ENCODE results near the gene AQP10. TPM values are rescaled to one million over a fixed set of nuclear protein-coding genes. Genes with fewer than 3 reads are reported as not detected.
"Not testable (repeated sequence)": the region's sequence is repeated elsewhere in the genome, so short reads cannot be mapped to it uniquely, and the experiment has no call there.

The AQP10 gene, protein sequence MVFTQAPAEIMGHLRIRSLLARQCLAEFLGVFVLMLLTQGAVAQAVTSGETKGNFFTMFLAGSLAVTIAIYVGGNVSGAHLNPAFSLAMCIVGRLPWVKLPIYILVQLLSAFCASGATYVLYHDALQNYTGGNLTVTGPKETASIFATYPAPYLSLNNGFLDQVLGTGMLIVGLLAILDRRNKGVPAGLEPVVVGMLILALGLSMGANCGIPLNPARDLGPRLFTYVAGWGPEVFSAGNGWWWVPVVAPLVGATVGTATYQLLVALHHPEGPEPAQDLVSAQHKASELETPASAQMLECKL
- total RNA-seq, result not detected
- not detected for polyA plus RNA-seq

DNA sequence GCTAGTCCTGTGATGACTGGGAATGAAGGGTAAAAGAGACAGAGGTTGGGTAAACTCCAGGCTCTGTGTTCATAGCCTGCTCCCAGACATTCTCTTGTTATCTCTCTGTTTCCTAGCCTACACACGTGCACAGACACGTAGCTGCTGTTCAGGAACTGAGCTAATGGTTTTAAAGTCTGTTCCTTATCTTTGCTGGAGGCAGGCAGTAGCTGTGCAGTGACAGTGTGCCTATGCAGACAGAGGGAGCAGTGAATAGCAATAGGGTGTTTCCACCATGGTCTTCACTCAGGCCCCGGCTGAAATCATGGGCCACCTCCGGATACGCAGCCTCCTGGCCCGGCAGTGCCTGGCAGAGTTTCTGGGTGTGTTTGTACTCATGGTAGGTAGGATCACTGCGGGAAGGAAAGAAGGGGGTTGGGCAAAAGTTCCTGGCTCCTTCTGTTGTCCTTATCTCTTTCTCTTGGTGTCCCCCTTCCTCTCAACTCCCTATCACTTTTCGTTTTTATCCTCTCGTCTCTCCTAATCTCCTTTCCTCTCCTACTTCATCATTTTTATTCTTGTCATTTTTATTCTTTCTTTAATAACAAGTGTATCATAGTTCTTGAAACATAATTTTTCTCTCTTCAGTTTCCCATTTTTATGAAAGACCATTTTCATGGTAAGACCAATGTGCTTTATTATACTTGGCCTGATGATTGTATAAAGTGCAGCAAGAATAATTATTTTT is at the start of gene AQP10:
AQP10 (plus strand) TSS at position 212 of the 727 bp plus-strand sequence; CDS start at position 275, 63 bp downstream.
- Mint-ChIP-seq H3K4me1 (peaks cover 3 to 15% (median 5%) of the 10 kb centered on the region in 4 donors), H3K9me3 (peaks cover 0 to 19% (median 5%) of the 10 kb centered on the region in 8 donors), H3K4me3 (no peak within 1 kb of the TSS), H3K27me3 (no peaks in the 10 kb centered on the region), H3K27ac (peak within 1 kb of the TSS in 2 of 7 donors; percentile 5 to 53), H3K36me3 (peaks cover 0 to 8% of the 10 kb centered on the region in 2 donors)
- Histone ChIP-seq H3K36me3 (ENCODE audit: insufficient read depth, low read length) (no peaks in the 10 kb centered on the region), H3K27ac (ENCODE audit: low read depth, low read length) (no peak within 1 kb of the TSS), H3K4me3 (ENCODE audit: low read length in 2 of 2) (no peak within 1 kb of the TSS), H3K9me3 (ENCODE audit: control insufficient read depth in 1 of 2, low read length in 2 of 2) (no peaks in the 10 kb centered on the region), H3K4me1 (ENCODE audit: insufficient read depth, low read length) (peaks cover 7% of the 10 kb centered on the region), H3K27me3 (ENCODE audit: insufficient read depth, low read length) (no peaks in the 10 kb centered on the region)
- ChIA-PET POLR2A (ENCODE audit: partially characterized antibody) (interaction anchor here (0.6 to 17.5 kb wide), 2 partner anchors 16 to 23 kb away, joined by 4 to 728 read pairs; no protein-coding TSS in a partner anchor), CTCF (ENCODE audit: partially characterized antibody) (interaction anchor here (1.0 kb wide), 1 partner anchor 14 kb away, joined by 5 read pairs; no protein-coding TSS in a partner anchor)
- no peak for DNase-seq
- intact Hi-C loops (cut with micrococcal nuclease), result loop anchor here (10.0 kb wide), 1 partner anchor 234 kb away; the partner anchor contains the start of gene UBE2Q1

DNA sequence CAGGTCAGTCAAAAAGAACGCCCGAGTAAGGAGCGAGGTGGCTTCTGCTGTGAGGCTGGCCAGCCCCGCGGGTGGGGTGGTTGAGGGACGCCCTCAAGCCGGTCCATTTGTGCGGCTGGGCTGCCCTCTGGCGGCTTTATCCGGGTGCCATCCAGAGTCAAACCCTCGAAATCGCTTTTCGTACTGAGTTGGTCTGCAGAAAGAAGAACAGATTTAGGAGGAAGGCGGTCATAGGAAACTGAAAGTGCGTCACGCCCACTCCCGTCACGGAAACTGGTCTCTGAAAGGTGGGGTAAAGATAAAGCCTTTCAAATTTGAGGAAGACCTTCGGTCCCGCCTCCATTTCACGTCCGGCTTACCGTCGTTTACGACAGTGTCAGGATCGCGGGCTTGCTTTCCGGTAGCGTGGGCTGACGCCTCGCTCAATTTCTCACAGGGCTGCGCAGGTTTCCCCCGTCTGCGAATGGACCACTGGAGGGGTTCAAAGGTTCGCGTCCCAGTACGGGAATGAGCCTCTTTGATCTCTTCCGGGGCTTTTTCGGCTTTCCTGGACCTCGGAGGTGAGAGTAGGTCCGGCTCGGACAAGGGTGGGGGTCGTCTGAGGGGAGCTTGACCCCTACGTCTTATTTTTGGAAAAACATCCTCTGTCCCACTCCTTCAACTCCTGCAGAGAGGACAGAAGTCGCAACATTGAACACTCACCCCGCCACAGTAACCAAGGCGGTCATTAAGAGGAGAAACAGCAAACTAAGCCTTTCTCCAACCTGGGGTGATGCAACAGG is 48.5 kb upstream of the AQP10 start, which contains the start of gene HAX1:
HAX1 (plus strand) TSS at position 413 of the 782 bp plus-strand sequence; CDS start at position 508, 95 bp downstream.
- H3K36me3 ChIP-seq (ENCODE audit: insufficient read depth, low read length), result peaks cover 30% of the 10 kb centered on the region
- H3K4me1 ChIP-seq (ENCODE audit: insufficient read depth, low read length), result peaks cover 27% of the 10 kb centered on the region
- intact Hi-C loops (cut with micrococcal nuclease), result loop anchor here (1.0 to 5.0 kb wide), 12 partner anchors 52 to 601 kb away; partner anchors contain the start of genes GATAD2B, RPS27, UBAP2L and UBE2Q1
- no peaks in the 10 kb centered on the region for H3K9me3 Mint-ChIP-seq
- peaks cover 29 to 55% of the 10 kb centered on the region in 2 donors for H3K36me3 Mint-ChIP-seq
- peak within 1 kb of the TSS; percentile 88 for H3K27ac ChIP-seq (ENCODE audit: low read depth, low read length)
- peak within 1 kb of the TSS; percentile 89 to 98 (median 97) for H3K4me3 Mint-ChIP-seq
- CTCF ChIA-PET (ENCODE audit: partially characterized antibody), result interaction anchor here (0.6 to 4.3 kb wide), 21 partner anchors 9 to 476 kb away, joined by 3 to 48 read pairs (median 4); partner anchors contain the start of genes ATP8B2 and UBAP2L
- H3K27me3 Mint-ChIP-seq, result no peaks in the 10 kb centered on the region
- H3K27me3 ChIP-seq (ENCODE audit: insufficient read depth, low read length), result no peaks in the 10 kb centered on the region
- POLR2A ChIA-PET (ENCODE audit: partially characterized antibody), result interaction anchor here (0.5 to 4.2 kb wide), 26 partner anchors 13 to 1282 kb away, joined by 3 to 49 read pairs (median 4); partner anchors contain the start of genes CREB3L4, RPS27 and UBAP2L
- H3K27ac Mint-ChIP-seq, result peak within 1 kb of the TSS; percentile 97 to 99 (median 99)
- peak; percentile 93 to 99 (median 98) for DNase-seq
- no peaks in the 10 kb centered on the region for H3K9me3 ChIP-seq (ENCODE audit: control insufficient read depth in 1 of 2, low read length in 2 of 2)
- H3K4me3 ChIP-seq (ENCODE audit: low read length in 2 of 2), result peak within 1 kb of the TSS; percentile 66 to 85
- H3K4me1 Mint-ChIP-seq, result peaks cover 22 to 38% (median 29%) of the 10 kb centered on the region in 4 donors

DNA sequence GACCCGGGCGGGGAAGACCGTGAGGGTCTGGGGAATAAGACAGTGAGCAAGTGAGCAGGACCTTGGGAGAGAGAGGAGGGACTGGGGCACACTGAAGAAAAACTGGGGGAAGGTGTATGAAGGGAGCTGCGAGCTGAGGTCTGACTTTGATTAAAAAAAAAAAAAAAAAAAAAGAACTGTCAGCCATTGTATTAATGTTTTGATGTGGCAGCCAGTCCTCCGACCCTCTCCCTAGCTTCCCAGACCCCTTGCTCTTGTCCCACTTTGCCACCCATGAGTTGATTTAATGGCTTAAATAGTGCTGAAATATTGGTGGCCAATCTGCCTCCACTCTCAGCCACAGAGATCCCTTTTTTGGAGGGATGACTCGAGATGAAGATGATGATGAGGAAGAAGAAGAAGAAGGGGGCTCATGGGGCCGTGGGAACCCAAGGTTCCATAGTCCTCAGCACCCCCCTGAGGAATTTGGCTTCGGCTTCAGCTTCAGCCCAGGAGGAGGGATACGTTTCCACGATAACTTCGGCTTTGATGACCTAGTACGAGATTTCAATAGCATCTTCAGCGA is 47.8 kb upstream of the AQP10 start:
- peak overlapping the region; percentile 66 to 85 for H3K4me3 ChIP-seq (ENCODE audit: low read length in 2 of 2)
- Mint-ChIP-seq H3K4me1 (peaks cover 22 to 38% (median 29%) of the 10 kb centered on the region in 4 donors), H3K9me3 (no peaks in the 10 kb centered on the region), H3K36me3 (peaks cover 29 to 55% of the 10 kb centered on the region in 2 donors), H3K4me3 (peak overlapping the region; percentile 89 to 98 (median 97)), H3K27ac (peak overlapping the region; percentile 97 to 99 (median 99)), H3K27me3 (no peaks in the 10 kb centered on the region)
- H3K27me3 ChIP-seq (ENCODE audit: insufficient read depth, low read length), result no peaks in the 10 kb centered on the region
- peak overlapping the region; percentile 88 for H3K27ac ChIP-seq (ENCODE audit: low read depth, low read length)
- DNase-seq, result peak in 1 of 5 donors; percentile 37
- peaks cover 27% of the 10 kb centered on the region for H3K4me1 ChIP-seq (ENCODE audit: insufficient read depth, low read length)
- intact Hi-C loops (cut with micrococcal nuclease), result loop anchor here (1.0 to 5.0 kb wide), 13 partner anchors 51 to 602 kb away; partner anchors contain the start of genes GATAD2B, RPS27, UBAP2L and UBE2Q1
- no peaks in the 10 kb centered on the region for H3K9me3 ChIP-seq (ENCODE audit: control insufficient read depth in 1 of 2, low read length in 2 of 2)
- H3K36me3 ChIP-seq (ENCODE audit: insufficient read depth, low read length), result peaks cover 30% of the 10 kb centered on the region
- ChIA-PET CTCF (ENCODE audit: partially characterized antibody) (interaction anchor here (0.7 to 4.3 kb wide), 5 partner anchors 52 to 78 kb away, joined by 3 to 48 read pairs (median 7); partner anchors contain the start of gene ATP8B2), POLR2A (ENCODE audit: partially characterized antibody) (interaction anchor here (0.6 to 4.2 kb wide), 13 partner anchors 44 to 305 kb away, joined by 3 to 49 read pairs (median 4); partner anchors contain the start of genes CREB3L4, RPS27 and UBAP2L)

DNA sequence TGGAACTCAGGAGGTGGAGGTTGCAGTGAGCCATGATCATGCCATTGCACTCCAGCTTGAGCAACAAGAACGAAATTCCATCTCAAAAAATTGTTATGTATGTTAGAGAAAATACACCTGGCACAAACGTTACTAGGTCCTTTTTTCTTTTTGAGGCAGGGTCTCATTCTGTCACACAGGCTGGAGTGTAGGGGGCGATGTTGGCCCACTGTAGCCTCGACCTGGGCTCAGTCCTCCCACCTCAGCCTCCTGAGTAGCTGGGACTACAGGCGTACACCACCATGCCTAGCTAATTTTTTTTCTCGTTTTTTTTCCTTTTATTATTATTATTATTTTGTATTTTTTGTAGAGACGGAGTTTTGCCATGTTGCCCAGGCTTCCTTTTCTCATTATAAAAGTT is 44.1 kb upstream of the AQP10 start:
- peaks cover 16 to 30% (median 24%) of the 10 kb centered on the region in 4 donors for H3K4me1 Mint-ChIP-seq
- H3K27ac ChIP-seq (ENCODE audit: low read depth, low read length), result no peak overlapping the region
- peaks cover 21% of the 10 kb centered on the region for H3K4me1 ChIP-seq (ENCODE audit: insufficient read depth, low read length)
- DNase-seq, result peak in 4 of 5 donors; percentile 29 to 39 (median 33)
- ChIA-PET CTCF (ENCODE audit: partially characterized antibody) (interaction anchor here (0.9 to 3.2 kb wide), 12 partner anchors 48 to 279 kb away, joined by 3 to 46 read pairs (median 3); partner anchors contain the start of gene ATP8B2), POLR2A (ENCODE audit: partially characterized antibody) (interaction anchor here (0.6 to 1.1 kb wide), 3 partner anchors 68 to 160 kb away, joined by 3 read pairs; no protein-coding TSS in a partner anchor)
- peaks cover 15% of the 10 kb centered on the region for H3K36me3 ChIP-seq (ENCODE audit: insufficient read depth, low read length)
- H3K4me3 ChIP-seq (ENCODE audit: low read length in 2 of 2), result no peak overlapping the region
- H3K27me3 Mint-ChIP-seq, result no peaks in the 10 kb centered on the region
- no peaks in the 10 kb centered on the region for H3K27me3 ChIP-seq (ENCODE audit: insufficient read depth, low read length)
- peaks cover 0 to 1% (median 0%) of the 10 kb centered on the region in 8 donors for H3K9me3 Mint-ChIP-seq
- no peaks in the 10 kb centered on the region for H3K9me3 ChIP-seq (ENCODE audit: control insufficient read depth in 1 of 2, low read length in 2 of 2)
- H3K4me3 Mint-ChIP-seq, result no peak overlapping the region
- no peak overlapping the region for H3K27ac Mint-ChIP-seq
- intact Hi-C loops (cut with micrococcal nuclease), result no loop called here
- peaks cover 20 to 34% of the 10 kb centered on the region in 2 donors for H3K36me3 Mint-ChIP-seq

DNA sequence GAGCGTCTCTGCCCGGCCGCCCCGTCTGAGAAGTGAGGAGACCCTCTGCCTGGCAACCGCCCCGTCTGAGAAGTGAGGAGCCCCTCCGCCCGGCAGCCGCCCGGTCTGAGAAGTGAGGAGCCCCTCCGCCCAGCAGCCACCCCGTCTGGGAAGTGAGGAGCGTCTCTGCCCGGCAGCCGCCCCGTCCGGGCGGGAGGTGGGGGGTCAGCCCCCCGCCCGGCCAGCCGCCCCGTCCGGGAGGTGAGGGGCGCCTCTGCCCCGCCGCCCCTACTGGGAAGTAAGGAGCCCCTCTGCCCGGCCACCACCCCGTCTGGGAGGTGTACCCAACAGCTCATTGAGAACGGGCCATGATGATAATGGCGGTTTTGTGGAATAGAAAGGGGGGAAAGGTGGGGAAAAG is 33.3 kb upstream of the AQP10 start:
- H3K27ac ChIP-seq (ENCODE audit: low read depth, low read length); H3K4me3 Mint-ChIP-seq; H3K36me3 ChIP-seq (ENCODE audit: insufficient read depth, low read length); H3K9me3 ChIP-seq (ENCODE audit: control insufficient read depth in 1 of 2, low read length in 2 of 2); H3K27me3 Mint-ChIP-seq; POLR2A ChIA-PET (ENCODE audit: partially characterized antibody); CTCF ChIA-PET (ENCODE audit: partially characterized antibody); H3K4me1 ChIP-seq (ENCODE audit: insufficient read depth, low read length); DNase-seq; H3K4me3 ChIP-seq (ENCODE audit: low read length in 2 of 2); H3K36me3 Mint-ChIP-seq; H3K27ac Mint-ChIP-seq; intact Hi-C loops (cut with micrococcal nuclease); H3K4me1 Mint-ChIP-seq; H3K27me3 ChIP-seq (ENCODE audit: insufficient read depth, low read length); H3K9me3 Mint-ChIP-seq: not testable (repeated sequence)

DNA sequence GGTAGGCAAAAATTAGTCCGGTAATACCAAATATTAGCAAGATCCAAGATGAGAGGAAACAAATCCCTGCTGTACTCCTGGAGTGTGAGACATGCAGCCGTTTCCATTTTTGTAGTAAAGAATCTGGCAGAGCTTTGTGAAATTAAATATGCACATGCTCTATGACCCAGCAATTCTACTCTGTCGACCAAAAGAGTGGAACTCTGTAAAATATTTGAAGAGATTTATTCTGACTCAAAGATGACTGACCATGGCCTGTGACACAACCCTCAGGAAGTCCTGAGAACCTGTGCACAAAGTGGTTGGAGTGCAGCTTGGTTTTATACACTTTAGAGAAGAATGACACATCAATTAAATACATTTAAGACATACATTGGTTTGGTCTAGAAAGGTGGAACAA is 32.2 kb upstream of the AQP10 start:
- H3K27ac ChIP-seq (ENCODE audit: low read depth, low read length), result no peak overlapping the region
- no peaks in the 10 kb centered on the region for H3K36me3 ChIP-seq (ENCODE audit: insufficient read depth, low read length)
- POLR2A ChIA-PET (ENCODE audit: partially characterized antibody), result no interaction called here
- no peaks in the 10 kb centered on the region for H3K4me1 ChIP-seq (ENCODE audit: insufficient read depth, low read length)
- no peaks in the 10 kb centered on the region for H3K9me3 ChIP-seq (ENCODE audit: control insufficient read depth in 1 of 2, low read length in 2 of 2)
- intact Hi-C loops (cut with micrococcal nuclease), result no loop called here
- H3K27ac Mint-ChIP-seq, result no peak overlapping the region
- H3K4me1 Mint-ChIP-seq, result peaks cover 0 to 4% (median 0%) of the 10 kb centered on the region in 4 donors
- no peak overlapping the region for H3K4me3 ChIP-seq (ENCODE audit: low read length in 2 of 2)
- no peaks in the 10 kb centered on the region for H3K27me3 ChIP-seq (ENCODE audit: insufficient read depth, low read length)
- DNase-seq, result no peak
- no peak overlapping the region for H3K4me3 Mint-ChIP-seq
- CTCF ChIA-PET (ENCODE audit: partially characterized antibody), result no interaction called here
- peaks cover 0 to 10% (median 5%) of the 10 kb centered on the region in 8 donors for H3K9me3 Mint-ChIP-seq
- H3K36me3 Mint-ChIP-seq, result peaks cover 0 to 3% of the 10 kb centered on the region in 2 donors
- H3K27me3 Mint-ChIP-seq, result peaks cover 0 to 4% of the 10 kb centered on the region in 2 donors
